GM23338 (cell line): ENCODE data around the gene ANKRD66. TPM values are rescaled to one million over a fixed set of nuclear protein-coding genes. Genes with fewer than 3 reads are reported as not detected.

Experiments
- ATAC-seq: fragments of 200-7000 bp; cut with Tn5 transposase; 3 replicates; pipeline ENCODE4 v1.9.1; 2020
- DNase-seq: peaks from one replicate; pipeline ENCODE4 v3.0.0-alpha.2; 2015; ENCODE audit warnings: low spot score
- H2AFZ ChIP-seq: fragments of 200-600 bp; sonication (generic); 2 replicates; pipeline ENCODE4 v1.8.0; 2016; ENCODE audit warnings: antibody characterized with exemption, mild to moderate bottlenecking, moderate library complexity
- H3F3A ChIP-seq: fragments of 200-600 bp; sonication (generic); replicated peaks from 2 replicates; pipeline ENCODE4 v1.8.0; 2017; ENCODE audit warnings: antibody characterized with exemption, mixed run types, low read depth
- H3K27ac ChIP-seq: fragments of 200-600 bp; sonication (generic); 2 replicates; pipeline ENCODE4 v1.6.1; 2016; ENCODE audit warnings: low read depth
- H3K27me3 ChIP-seq: fragments of 200-600 bp; sonication (generic); 2 replicates; pipeline ENCODE4 v1.8.0; 2016; ENCODE audit warnings: mild to moderate bottlenecking, mixed run types, moderate library complexity; ENCODE audit not compliant: insufficient read depth
- H3K36me3 ChIP-seq: fragments of 200-600 bp; sonication (generic); 2 replicates; pipeline ENCODE4 v1.8.0; 2016; ENCODE audit warnings: mild to moderate bottlenecking; ENCODE audit not compliant: insufficient read depth
- H3K4me1 ChIP-seq: fragments of 200-600 bp; sonication (generic); 2 replicates; pipeline ENCODE4 v1.8.0; 2016; ENCODE audit warnings: mild to moderate bottlenecking, moderate library complexity; ENCODE audit not compliant: insufficient read depth
- H3K4me2 ChIP-seq: fragments of 200-600 bp; sonication (generic); 2 replicates; pipeline ENCODE4 v1.7.1; 2017; ENCODE audit warnings: mixed run types
- H3K4me3 ChIP-seq: fragments of 200-600 bp; sonication (generic); 2 replicates; pipeline ENCODE4 v1.6.1; 2016; ENCODE audit warnings: mixed run types
- H3K79me2 ChIP-seq: fragments of 200-600 bp; sonication (generic); replicated peaks from 2 replicates; pipeline ENCODE4 v1.8.0; 2017; ENCODE audit warnings: mild to moderate bottlenecking; ENCODE audit not compliant: insufficient read depth
- H3K9me2 ChIP-seq: fragments of 200-600 bp; sonication (generic); 2 replicates; pipeline ENCODE4 v1.8.0; 2017; ENCODE audit not compliant: insufficient read depth
- H4K20me1 ChIP-seq: fragments of 200-600 bp; sonication (generic); replicated peaks from 2 replicates; pipeline ENCODE4 v1.8.0; 2017; ENCODE audit warnings: mild to moderate bottlenecking; ENCODE audit not compliant: insufficient read depth
- H3K27ac Mint-ChIP-seq: 2 replicates; pipeline ENCODE4 v1.8.0; 2020; ENCODE audit warnings: inconsistent platforms, mild to moderate bottlenecking, moderate library complexity, mixed read lengths
- H3K27me3 Mint-ChIP-seq: 3 replicates; pipeline ENCODE4 v1.8.0; 2022; ENCODE audit warnings: low read depth, mild to moderate bottlenecking, moderate library complexity, mixed read lengths, inconsistent platforms; ENCODE audit not compliant: insufficient read depth, poor library complexity
- H3K36me3 Mint-ChIP-seq: 3 replicates; pipeline ENCODE4 v1.8.0; 2021; ENCODE audit warnings: low read depth, mild to moderate bottlenecking, inconsistent platforms, moderate library complexity, mixed read lengths
- H3K4me1 Mint-ChIP-seq: 3 replicates; pipeline ENCODE4 v1.8.0; 2020; ENCODE audit warnings: mild to moderate bottlenecking, inconsistent platforms, mixed read lengths
- H3K4me3 Mint-ChIP-seq: 3 replicates; pipeline ENCODE4 v1.8.0; 2021; ENCODE audit warnings: moderate library complexity, mild to moderate bottlenecking, inconsistent platforms, mixed read lengths
- H3K9me3 Mint-ChIP-seq: 3 replicates; pipeline ENCODE4 v1.8.0; 2020; ENCODE audit warnings: moderate library complexity, mild to moderate bottlenecking, inconsistent platforms, mixed read lengths
- CREB1 ChIP-seq: fragments of 250-450 bp; sonication (Bioruptor Pico); IDR thresholded peaks from 2 replicates; pipeline ENCODE4 v1.5.0; 2020; ENCODE audit warnings: low read depth, mild to moderate bottlenecking, moderate library complexity
- CTCF ChIP-seq, 2 experiments: fragments of 200-600 bp in 1 of 2; sonication (generic) in 1 of 2; conservative IDR thresholded peaks; 2 replicates each; pipeline versions ENCODE4 v1.5.1 to v1.6.1; 2016 to 2017; ENCODE audit warnings: antibody characterized with exemption in 2 of 2, low read depth in 2 of 2, mild to moderate bottlenecking in 2 of 2, moderate library complexity in 1 of 2
- EZH2 ChIP-seq: fragments of 200-600 bp; sonication (generic); IDR thresholded peaks from one replicate; pipeline ENCODE4 v1.8.0; 2017; ENCODE audit warnings: antibody characterized with exemption, mild to moderate bottlenecking, low read depth; ENCODE audit not compliant: unreplicated experiment
- EZH2phosphoT487 ChIP-seq: fragments of 200-600 bp; sonication (generic); IDR thresholded peaks from one replicate; pipeline ENCODE4 v1.8.1; 2018; ENCODE audit warnings: antibody characterized with exemption; ENCODE audit not compliant: unreplicated experiment
- JUNB ChIP-seq: IDR thresholded peaks from one replicate; pipeline ENCODE4 v1.6.1; 2016; ENCODE audit warnings: antibody characterized with exemption; ENCODE audit not compliant: unreplicated experiment
- NANOG ChIP-seq: IDR thresholded peaks from 2 replicates; pipeline ENCODE4 v1.6.1; 2016; ENCODE audit warnings: antibody characterized with exemption, borderline replicate concordance
- POLR2AphosphoS5 ChIP-seq: IDR thresholded peaks from 2 replicates; pipeline ENCODE4 v1.6.1; 2016; ENCODE audit warnings: antibody characterized with exemption, low read depth
- REST ChIP-seq: IDR thresholded peaks from one replicate; pipeline ENCODE4 v1.6.1; 2018; ENCODE audit warnings: antibody characterized with exemption; ENCODE audit not compliant: unreplicated experiment
- STAT1 ChIP-seq: IDR thresholded peaks from one replicate; pipeline ENCODE4 v1.6.1; 2016; ENCODE audit warnings: antibody characterized with exemption; ENCODE audit not compliant: unreplicated experiment
- ZNF114 ChIP-seq: fragments of 250-450 bp; sonication (Bioruptor Pico); IDR thresholded peaks from 2 replicates; pipeline ENCODE4 v1.5.0; 2020; ENCODE audit warnings: mild to moderate bottlenecking, moderate library complexity
- ZNF462 ChIP-seq: fragments of 250-450 bp; sonication (Bioruptor Pico); IDR thresholded peaks from 2 replicates; pipeline ENCODE4 v1.5.0; 2020; ENCODE audit warnings: mild to moderate bottlenecking, moderate library complexity
- polyA plus RNA-seq: library from polyadenylated mRNA; unstranded; fragments of >200 nt; fragmentation: Nextera tagmentation; extraction: Ambion mirVana; gene quantifications from 2 replicates; pipeline ENCODE4 v1.2.1, GENCODE V29; 2016
- total RNA-seq: library from RNA; depleted of rRNA; stranded (reverse); fragments of >200 nt; shearing (Covaris generic); gene quantifications from 2 replicates; pipeline ENCODE4 v1.2.3, GENCODE V29; 2014

Gene ANKRD66
- total and polyA plus RNA-seq, 2 experiments from 2014 or later, result not detected

GRCh38 chr6:46795816-46796215, 49.1 kb downstream of the ANKRD66 start:
- no peaks in the 10 kb centered on the region for H3K4me1 Mint-ChIP-seq
- no peak overlapping the region for H3K27ac ChIP-seq
- H3K4me2 ChIP-seq, result no peak overlapping the region
- H3K36me3 Mint-ChIP-seq, result no peaks in the 10 kb centered on the region
- no peak overlapping the region for H2AFZ ChIP-seq
- no peaks in the 10 kb centered on the region for H3K9me2 ChIP-seq
- no peaks in the 10 kb centered on the region for H4K20me1 ChIP-seq
- H3F3A ChIP-seq, result no peaks in the 10 kb centered on the region
- no peak for ATAC-seq
- no peaks in the 10 kb centered on the region for H3K9me3 Mint-ChIP-seq
- H3K4me3 Mint-ChIP-seq, result no peak overlapping the region
- no peak overlapping the region for H3K27ac Mint-ChIP-seq
- no peaks in the 10 kb centered on the region for H3K4me1 ChIP-seq
- no peak for DNase-seq
- H3K27me3 ChIP-seq, result no peaks in the 10 kb centered on the region
- H3K79me2 ChIP-seq, result no peaks in the 10 kb centered on the region
- TF ChIP-seq REST (no peak), JUNB (no peak), POLR2AphosphoS5 (no peak), EZH2 (no peak), ZNF462 (no peak), CREB1 (no peak), NANOG (no peak), EZH2phosphoT487 (no peak), ZNF114 (CRISPR knock-in tag) (no peak), STAT1 (no peak), CTCF (conservative IDR thresholded peaks at IDR 0.05; ENCODE audit: low read depth in 2 of 2) (no peak)
- no peaks in the 10 kb centered on the region for H3K27me3 Mint-ChIP-seq
- H3K36me3 ChIP-seq, result no peaks in the 10 kb centered on the region
- no peak overlapping the region for H3K4me3 ChIP-seq
